Adrenal gland (tissue), 5 donors: ENCODE data around the gene TFF1.

Experiments
- POLR2A ChIP-seq, 2 donors: fragments of 450-650 bp; IDR thresholded peaks; one replicate each; pipeline ENCODE4 v1.6.1; 2017; ENCODE audit warnings: antibody characterized with exemption in 2 of 2, mild to moderate bottlenecking in 2 of 2, moderate library complexity in 1 of 2
- TF ChIP-seq, protein P1 (sequence below), 6 experiments: fragments of 450-650 bp in 4 of 6; fragments of 200-600 bp in 2 of 6; sonication (generic) in 1 of 6; IDR thresholded peaks; 1 replicate in 5 of 6; 2 replicates in 1 of 6; pipeline versions ENCODE4 v1.5.1 to v1.8.0; 2016 to 2021; ENCODE audit warnings: antibody characterized with exemption in 6 of 6, mild to moderate bottlenecking in 2 of 6, moderate library complexity in 1 of 6
- donor health status: DM: no; HTN: no; CAD: no.

DNA sequence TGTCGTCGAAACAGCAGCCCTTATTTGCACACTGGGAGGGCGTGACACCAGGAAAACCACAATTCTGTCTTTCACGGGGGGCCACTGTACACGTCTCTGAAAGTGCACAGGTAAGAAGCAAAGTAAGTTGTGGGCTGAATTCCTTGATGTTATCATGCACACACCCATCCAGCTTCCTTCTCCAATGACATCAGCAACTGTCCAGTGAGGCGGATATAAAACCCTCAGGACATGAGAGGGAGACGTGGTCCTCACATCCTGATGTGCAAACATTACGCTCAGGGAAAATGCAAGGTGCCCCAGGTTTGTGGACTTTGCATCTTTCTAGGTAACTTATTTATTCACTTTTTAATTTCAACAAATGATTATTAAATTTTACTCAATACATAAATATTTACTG is 3.0 kb downstream of the TFF1 start:
- TF ChIP-seq, protein P1, sequence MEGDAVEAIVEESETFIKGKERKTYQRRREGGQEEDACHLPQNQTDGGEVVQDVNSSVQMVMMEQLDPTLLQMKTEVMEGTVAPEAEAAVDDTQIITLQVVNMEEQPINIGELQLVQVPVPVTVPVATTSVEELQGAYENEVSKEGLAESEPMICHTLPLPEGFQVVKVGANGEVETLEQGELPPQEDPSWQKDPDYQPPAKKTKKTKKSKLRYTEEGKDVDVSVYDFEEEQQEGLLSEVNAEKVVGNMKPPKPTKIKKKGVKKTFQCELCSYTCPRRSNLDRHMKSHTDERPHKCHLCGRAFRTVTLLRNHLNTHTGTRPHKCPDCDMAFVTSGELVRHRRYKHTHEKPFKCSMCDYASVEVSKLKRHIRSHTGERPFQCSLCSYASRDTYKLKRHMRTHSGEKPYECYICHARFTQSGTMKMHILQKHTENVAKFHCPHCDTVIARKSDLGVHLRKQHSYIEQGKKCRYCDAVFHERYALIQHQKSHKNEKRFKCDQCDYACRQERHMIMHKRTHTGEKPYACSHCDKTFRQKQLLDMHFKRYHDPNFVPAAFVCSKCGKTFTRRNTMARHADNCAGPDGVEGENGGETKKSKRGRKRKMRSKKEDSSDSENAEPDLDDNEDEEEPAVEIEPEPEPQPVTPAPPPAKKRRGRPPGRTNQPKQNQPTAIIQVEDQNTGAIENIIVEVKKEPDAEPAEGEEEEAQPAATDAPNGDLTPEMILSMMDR (IDR thresholded peaks at IDR 0.05): no peak
- no peak for TF ChIP-seq POLR2A (IDR thresholded peaks at IDR 0.05)
